Trophoblast cell (in vitro differentiated cells and primary cell): Measurements from ENCODE around the gene ZNF146.
A peak's percentile ranks its signal among the peaks of the same experiment; 100 is the strongest.
"Not testable (repeated sequence)": the region's sequence is repeated elsewhere in the genome, so short reads cannot be mapped to it uniquely, and the experiment has no call there.

Source experiments
- DNase-seq, 2 donors: peaks; one replicate each; pipeline ENCODE4 v3.0.0-alpha.2; 2016
- H2AFZ ChIP-seq: 2 replicates; pipeline ENCODE4 v1.6.1; 2013; ENCODE audit warnings: low read length, moderate library complexity, mild to moderate bottlenecking; ENCODE audit not compliant: insufficient read depth, poor library complexity
- H2AK5ac ChIP-seq: 2 replicates; pipeline ENCODE4 v1.6.1; 2013; ENCODE audit warnings: mild to moderate bottlenecking, low read length
- H2BK120ac ChIP-seq: 2 replicates; pipeline ENCODE4 v1.6.1; 2013; ENCODE audit warnings: low read length, mild to moderate bottlenecking, moderate library complexity; ENCODE audit not compliant: insufficient read depth, poor library complexity
- H2BK12ac ChIP-seq: 2 replicates; pipeline ENCODE4 v1.6.1; 2013; ENCODE audit warnings: mild to moderate bottlenecking, low read length, moderate library complexity
- H2BK5ac ChIP-seq: 2 replicates; pipeline ENCODE4 v1.6.1; 2013; ENCODE audit warnings: low read length, low read depth, moderate library complexity, mild to moderate bottlenecking; ENCODE audit not compliant: poor library complexity
- H3K14ac ChIP-seq: 2 replicates; pipeline ENCODE4 v1.6.1; 2013; ENCODE audit warnings: mild to moderate bottlenecking, low read length
- H3K18ac ChIP-seq: 2 replicates; pipeline ENCODE4 v1.6.1; 2013; ENCODE audit warnings: mild to moderate bottlenecking, low read length
- H3K23ac ChIP-seq: 2 replicates; pipeline ENCODE4 v1.6.1; 2013; ENCODE audit warnings: low read length
- H3K27ac ChIP-seq: 2 replicates; pipeline ENCODE4 v1.5.1; 2013; ENCODE audit warnings: low read depth, mild to moderate bottlenecking, inconsistent platforms, low read length, moderate library complexity
- H3K27me3 ChIP-seq: 2 replicates; pipeline ENCODE4 v1.6.1; 2013; ENCODE audit warnings: inconsistent platforms, mild to moderate bottlenecking, low read length, moderate library complexity; ENCODE audit not compliant: insufficient read depth
- H3K36me3 ChIP-seq, 2 experiments: 1 replicate in 1 of 2; 2 replicates in 1 of 2; pipeline ENCODE4 v1.6.1; 2013; ENCODE audit warnings: low read length in 2 of 2, mild to moderate bottlenecking in 2 of 2, moderate library complexity in 1 of 2; ENCODE audit not compliant: insufficient read depth in 2 of 2, control insufficient read depth in 1 of 2
- H3K4ac ChIP-seq: 2 replicates; pipeline ENCODE4 v1.6.1; 2013; ENCODE audit warnings: low read depth, mild to moderate bottlenecking, low read length, moderate library complexity
- H3K4me1 ChIP-seq, 2 experiments: 1 replicate in 1 of 2; 2 replicates in 1 of 2; pipeline ENCODE4 v1.6.1; 2013; ENCODE audit warnings: low read length in 2 of 2, mild to moderate bottlenecking in 2 of 2, moderate library complexity in 1 of 2; ENCODE audit not compliant: insufficient read depth in 2 of 2, control insufficient read depth in 1 of 2
- H3K4me2 ChIP-seq: 2 replicates; pipeline ENCODE4 v1.6.1; 2013; ENCODE audit warnings: inconsistent platforms, mild to moderate bottlenecking, low read length, moderate library complexity
- H3K4me3 ChIP-seq: 2 replicates; pipeline ENCODE4 v1.5.1; 2013; ENCODE audit warnings: mild to moderate bottlenecking, low read depth, low read length, inconsistent platforms
- H3K79me1 ChIP-seq: one replicate; pipeline ENCODE4 v1.6.1; 2013; ENCODE audit warnings: low read length
- H3K79me2 ChIP-seq: 2 replicates; pipeline ENCODE4 v1.6.1; 2013; ENCODE audit warnings: low read length, mild to moderate bottlenecking; ENCODE audit not compliant: control insufficient read depth, insufficient read depth, poor library complexity
- H3K9ac ChIP-seq: 2 replicates; pipeline ENCODE4 v1.6.1; 2013; ENCODE audit warnings: mild to moderate bottlenecking, low read length
- H3K9me3 ChIP-seq: 2 replicates; pipeline ENCODE4 v1.6.1; 2013; ENCODE audit warnings: low read depth, mild to moderate bottlenecking, control low read depth, inconsistent platforms, low read length; ENCODE audit not compliant: insufficient read depth
- H4K12ac ChIP-seq: 2 replicates; pipeline ENCODE4 v1.6.1; 2013; ENCODE audit warnings: low read depth, mild to moderate bottlenecking, low read length, moderate library complexity
- H4K8ac ChIP-seq: 2 replicates; pipeline ENCODE4 v1.6.1; 2013; ENCODE audit warnings: low read depth, mild to moderate bottlenecking, low read length, moderate library complexity
- H4K91ac ChIP-seq: one replicate; pipeline ENCODE4 v1.6.1; 2013; ENCODE audit warnings: low read depth, mild to moderate bottlenecking, low read length, moderate library complexity
- WGBS: extraction: QIAGEN DNeasy Blood & Tissue Kit; methylation state at CpG from one replicate; pipeline ENCODE4 v1.1.7; 2013; ENCODE audit warnings: missing lambda C conversion rate; ENCODE audit not compliant: insufficient read length, insufficient coverage; ENCODE audit errors: extremely low coverage; 5-methylcytosine and 5-hydroxymethylcytosine counted together

The ZNF146 gene

GRCh38 chr19:36179077-36179476, 35.8 kb upstream of the ZNF146 start:
- not testable (repeated sequence) for H4K8ac ChIP-seq, H4K91ac ChIP-seq, H2BK120ac ChIP-seq, H3K4me3 ChIP-seq, H3K18ac ChIP-seq, H3K79me1 ChIP-seq, H3K14ac ChIP-seq, H3K9me3 ChIP-seq, H3K4ac ChIP-seq, H3K36me3 ChIP-seq, H3K27ac ChIP-seq, H3K79me2 ChIP-seq, H2BK5ac ChIP-seq, H2AK5ac ChIP-seq, H2BK12ac ChIP-seq, DNase-seq, H3K23ac ChIP-seq, H2AFZ ChIP-seq, H3K4me2 ChIP-seq, H4K12ac ChIP-seq, H3K27me3 ChIP-seq, H3K9ac ChIP-seq
- WGBS = no CpG with 5 or more reads among the region's 2 CpGs
- peaks cover 4 to 11% of the 10 kb centered on the region in 2 experiments for H3K4me1 ChIP-seq

- no peak overlapping the region for H3K23ac ChIP-seq
- no peaks in the 10 kb centered on the region for H3K79me1 ChIP-seq
- H4K8ac ChIP-seq = no peak overlapping the region
- WGBS = no CpG with 5 or more reads among the region's 17 CpGs
- no peak overlapping the region for H3K18ac ChIP-seq
- no peak overlapping the region for H2AFZ ChIP-seq
- H4K12ac ChIP-seq = no peak overlapping the region
- no peak overlapping the region for H4K91ac ChIP-seq
- peak; percentile 91 to 95 for DNase-seq
- H3K4ac ChIP-seq = no peak overlapping the region
- H2BK120ac ChIP-seq = no peak overlapping the region
- H3K9ac ChIP-seq = no peak overlapping the region
- no peak overlapping the region for H3K14ac ChIP-seq
- peak overlapping the region; percentile 21 for H2BK5ac ChIP-seq
- no peaks in the 10 kb centered on the region for H3K9me3 ChIP-seq
- no peaks in the 10 kb centered on the region for H3K79me2 ChIP-seq
- no peak overlapping the region for H2AK5ac ChIP-seq
- H3K36me3 ChIP-seq = peaks cover 0 to 1% of the 10 kb centered on the region in 2 experiments
- H2BK12ac ChIP-seq = no peak overlapping the region
- H3K4me1 ChIP-seq = peaks cover 4 to 11% of the 10 kb centered on the region in 2 experiments
- no peaks in the 10 kb centered on the region for H3K27me3 ChIP-seq
- no peak overlapping the region for H3K4me3 ChIP-seq
- H3K4me2 ChIP-seq = peak overlapping the region; percentile 25
- peak overlapping the region; percentile 28 for H3K27ac ChIP-seq
These were observed 32.2 kb upstream of the ZNF146 start for GRCh38 chr19:36182612-36183244.

GRCh38 chr19:36183245-36183628, 31.7 kb upstream of the ZNF146 start:
- no peak overlapping the region for H4K8ac ChIP-seq
- peaks cover 4 to 11% of the 10 kb centered on the region in 2 experiments for H3K4me1 ChIP-seq
- H2BK12ac ChIP-seq = no peak overlapping the region
- peak overlapping the region; percentile 25 for H3K4me2 ChIP-seq
- WGBS = no CpG with 5 or more reads among the region's 10 CpGs
- H3K4ac ChIP-seq = no peak overlapping the region
- no peaks in the 10 kb centered on the region for H3K9me3 ChIP-seq
- peak overlapping the region; percentile 62 for H2BK120ac ChIP-seq
- H3K79me1 ChIP-seq = no peaks in the 10 kb centered on the region
- no peaks in the 10 kb centered on the region for H3K27me3 ChIP-seq
- no peaks in the 10 kb centered on the region for H3K79me2 ChIP-seq
- H3K9ac ChIP-seq = no peak overlapping the region
- DNase-seq = peak; percentile 88 to 89
- no peak overlapping the region for H3K23ac ChIP-seq
- no peak overlapping the region for H2AK5ac ChIP-seq
- no peak overlapping the region for H4K91ac ChIP-seq
- H2AFZ ChIP-seq = no peak overlapping the region
- no peak overlapping the region for H3K14ac ChIP-seq
- peak overlapping the region; percentile 6 for H2BK5ac ChIP-seq
- peaks cover 0 to 2% of the 10 kb centered on the region in 2 experiments for H3K36me3 ChIP-seq
- no peak overlapping the region for H3K18ac ChIP-seq
- no peak overlapping the region for H3K4me3 ChIP-seq
- no peak overlapping the region for H4K12ac ChIP-seq
- H3K27ac ChIP-seq = peak overlapping the region; percentile 28

GRCh38 chr19:36186722-36187121, 28.2 kb upstream of the ZNF146 start:
- not testable (repeated sequence) for H4K91ac ChIP-seq, H2AFZ ChIP-seq, H2AK5ac ChIP-seq, H3K4me2 ChIP-seq, H3K4ac ChIP-seq, H3K9ac ChIP-seq, H3K36me3 ChIP-seq, H3K27ac ChIP-seq, DNase-seq, H3K79me1 ChIP-seq, H3K14ac ChIP-seq, H3K79me2 ChIP-seq, H3K4me3 ChIP-seq, H3K18ac ChIP-seq, H4K8ac ChIP-seq, H3K23ac ChIP-seq, H2BK12ac ChIP-seq, H2BK120ac ChIP-seq, H3K27me3 ChIP-seq, H2BK5ac ChIP-seq, H3K9me3 ChIP-seq, H4K12ac ChIP-seq
- WGBS = no CpG with 5 or more reads among the region's 5 CpGs
- peaks cover 4 to 11% of the 10 kb centered on the region in 2 experiments for H3K4me1 ChIP-seq
